GM12878 (cell line): ENCODE data around the gene N4BP2L1. TPM values are rescaled to one million over a fixed set of nuclear protein-coding genes. Genes with fewer than 3 reads are reported as not detected.

Experiments
- ATAC-seq: fragments of 200-7000 bp; cut with Tn5 transposase; 3 replicates; pipeline ENCODE4 v1.9.1; 2020; ENCODE audit warnings: mild to moderate bottlenecking, moderate library complexity
- BruUV-seq: library from RNA; stranded (reverse); fragments of 400-500 nt; replicated peaks from 2 replicates; lab custom pipeline; 2021; lab: Mats Ljungman, UMichigan
- CTCF ChIA-PET: fragments of 300-600 bp; sonication (Branson Sonifier 250); formaldehyde crosslinking; extraction: SDS; loops from one replicate; lab custom pipeline; 2021; ENCODE audit warnings: inconsistent platforms; lab: Yijun Ruan, JAX
- POLR2A ChIA-PET: fragments of 350-600 bp; formaldehyde crosslinking; extraction: SDS; loops from one replicate; lab custom pipeline; 2021; ENCODE audit warnings: inconsistent platforms; lab: Charles Lee
- RAD21 ChIA-PET: fragments of 300-600 bp; sonication (Branson Sonifier 250); formaldehyde crosslinking; loops from one replicate; lab custom pipeline; 2023; ENCODE audit warnings: antibody characterized with exemption; ENCODE audit not compliant: unreplicated experiment; lab: Charles Lee
- SMC1A ChIA-PET: fragments of 300-600 bp; sonication (Branson Sonifier 250); formaldehyde crosslinking; loops from one replicate; lab custom pipeline; 2023; ENCODE audit not compliant: unreplicated experiment, uncharacterized antibody; lab: Charles Lee
- DNase-seq: peaks from one replicate; pipeline ENCODE4 v3.0.0-alpha.2; 2011; ENCODE audit warnings: low read depth, low spot score
- FAIRE-seq: peaks from 3 replicates; lab custom pipeline; 2011; peaks lifted over from hg19 to GRCh38; lab: Jason Lieb, UNC
- H2AFZ ChIP-seq: 2 replicates; pipeline ENCODE4 v1.6.0; 2011; ENCODE audit warnings: low read depth, low read length, control low read depth; ENCODE audit not compliant: control insufficient read depth
- H3K27ac ChIP-seq: 2 replicates; pipeline ENCODE4 v1.5.1; 2011; ENCODE audit warnings: control low read depth; ENCODE audit not compliant: control insufficient read depth, insufficient read depth
- H3K27me3 ChIP-seq, 2 experiments: replicated peaks in 1 of 2; 2 replicates each; pipeline versions ENCODE4 v1.6.0 to v1.6.1; 2011; ENCODE audit warnings: low read length in 1 of 2; ENCODE audit not compliant: control insufficient read depth in 2 of 2, insufficient read depth in 2 of 2
- H3K36me3 ChIP-seq, 2 experiments: 2 replicates each; pipeline ENCODE4 v1.5.1; 2011; ENCODE audit warnings: low read length in 1 of 2; ENCODE audit not compliant: control insufficient read depth in 2 of 2, insufficient read depth in 2 of 2
- H3K4me1 ChIP-seq: 2 replicates; pipeline ENCODE4 v1.6.1; 2011; ENCODE audit warnings: mild to moderate bottlenecking, low read length, moderate library complexity, mixed read lengths; ENCODE audit not compliant: control insufficient read depth, insufficient read depth
- H3K4me2 ChIP-seq: 2 replicates; pipeline ENCODE4 v1.6.0; 2011; ENCODE audit warnings: control low read depth; ENCODE audit not compliant: control insufficient read depth, insufficient read depth
- H3K4me3 ChIP-seq: fragments of 200-600 bp; sonication (generic); 2 replicates; pipeline ENCODE4 v1.5.1; 2016
- H3K79me2 ChIP-seq: 2 replicates; pipeline ENCODE4 v1.6.0; 2011; ENCODE audit warnings: low read length; ENCODE audit not compliant: control insufficient read depth, insufficient read depth
- H3K9ac ChIP-seq: 2 replicates; pipeline ENCODE4 v1.8.0; 2011; ENCODE audit warnings: low read length, control low read depth, mixed read lengths; ENCODE audit not compliant: control insufficient read depth, insufficient read depth
- H3K9me3 ChIP-seq: replicated peaks from 3 replicates; pipeline ENCODE4 v1.5.1; 2011; ENCODE audit warnings: mild to moderate bottlenecking, low read length; ENCODE audit not compliant: control insufficient read depth, insufficient read depth
- H4K20me1 ChIP-seq: 2 replicates; pipeline ENCODE4 v1.6.0; 2011; ENCODE audit not compliant: control insufficient read depth, insufficient read depth
- CEBPB ChIP-seq, 2 experiments: fragments of 150-350 bp in 1 of 2; IDR thresholded peaks; 2 replicates each; pipeline ENCODE4 v1.6.1; 2012 to 2014; ENCODE audit warnings: low read depth in 2 of 2, low read length in 2 of 2, borderline replicate concordance in 1 of 2, inconsistent platforms in 1 of 2
- HDAC2 ChIP-seq: fragments of 200-600 bp; sonication (generic); IDR thresholded peaks from 2 replicates; pipeline ENCODE4 v1.6.1; 2017
- IKZF2 ChIP-seq, 2 experiments: fragments of 450-650 bp; IDR thresholded peaks; 2 replicates each; pipeline ENCODE4 v1.6.1; 2017; ENCODE audit warnings: mild to moderate bottlenecking in 2 of 2, moderate library complexity in 2 of 2
- MTA3 ChIP-seq: IDR thresholded peaks from 2 replicates; pipeline ENCODE4 v1.6.1; 2012; ENCODE audit warnings: low read length, inconsistent platforms, borderline replicate concordance
- MYB ChIP-seq: fragments of 150-350 bp; IDR thresholded peaks from 2 replicates; pipeline ENCODE4 v1.6.1; 2014; ENCODE audit warnings: mild to moderate bottlenecking, low read depth, low read length, borderline replicate concordance
- PML ChIP-seq: IDR thresholded peaks from 2 replicates; pipeline ENCODE4 v1.6.1; 2012; ENCODE audit warnings: low read length, inconsistent platforms
- RBBP5 ChIP-seq: fragments of 200-600 bp; sonication (generic); conservative IDR thresholded peaks from 2 replicates; pipeline ENCODE4 v1.6.1; 2016
- SREBF1 ChIP-seq: IDR thresholded peaks from 2 replicates; pipeline ENCODE4 v1.6.1; 2012; ENCODE audit warnings: mild to moderate bottlenecking, low read length
- TCF7 ChIP-seq: IDR thresholded peaks from 2 replicates; pipeline ENCODE4 v1.6.1; 2014; ENCODE audit warnings: antibody characterized with exemption, borderline replicate concordance
- YY1 ChIP-seq: IDR thresholded peaks from 2 replicates; pipeline ENCODE4 v1.6.1; 2011; ENCODE audit warnings: low read depth, mild to moderate bottlenecking, low read length
- WGBS: methylation state at CpG from one replicate; pipeline ENCODE4 v1.1.6; 2016; ENCODE audit warnings: low lambda C conversion rate; ENCODE audit not compliant: insufficient replicate concordance, insufficient coverage; ENCODE audit errors: missing lambda C conversion rate; 5-methylcytosine and 5-hydroxymethylcytosine counted together
- in situ Hi-C: fragments of 300-500 bp; cut with MboI; formaldehyde crosslinking; loops from 9 replicates; pipeline ENCODE4 v1.14.3; 2018; ENCODE audit warnings: mixed read lengths
- intact Hi-C: fragments of 100-400 bp; cut with micrococcal nuclease; formaldehyde crosslinking; loops from one replicate; pipeline ENCODE4 v1.14.2; 2022; ENCODE audit not compliant: unreplicated experiment
- polyA plus RNA-seq, 11 experiments: library from polyadenylated mRNA; depleted of rRNA in 4 of 11; unstranded in 6 of 11; stranded (reverse) in 5 of 11; fragments of >200 nt; fragmentation: Nextera tagmentation in 4 of 11; fragmentation: Illumina TruSeq in 1 of 11; extraction: Ambion mirVana in 4 of 11; extraction: Trizol in 1 of 11; gene quantifications; 1 replicate in 1 of 11; 2 replicates in 10 of 11; pipeline versions ENCODE4 v1.2.1 to v1.2.3, GENCODE V29; 2011 to 2016; ENCODE audit warnings: inconsistent platforms in 2 of 11, missing spikeins in 2 of 11, low read depth in 1 of 11
- total RNA-seq, 4 experiments: library from RNA; depleted of rRNA in 3 of 4; stranded (reverse); fragments of >200 nt in 3 of 4; fragmentation: Illumina TruSeq in 1 of 4; extraction: Trizol in 1 of 4; gene quantifications; 2 replicates each; pipeline versions ENCODE4 v1.2.1 to v1.2.3, GENCODE V29; 2013 to 2021
- TF ChIP-seq, protein P1 (sequence below): fragments of 150-350 bp; IDR thresholded peaks from 2 replicates; pipeline ENCODE4 v1.6.1; 2016; ENCODE audit warnings: low read depth, low read length
- TF ChIP-seq, protein P2 (sequence below): fragments of 450-650 bp; formaldehyde crosslinking; IDR thresholded peaks from 2 replicates; pipeline ENCODE4 v1.4.0; 2020; ENCODE audit warnings: mild to moderate bottlenecking, moderate library complexity

The N4BP2L1 gene
- total and polyA plus RNA-seq, 10 of the 15 experiments (the other 5 are each of a cell fraction or from before 2014, with no cell fraction given): 3.3 to 42.5 (median 16.2) TPM

DNA sequence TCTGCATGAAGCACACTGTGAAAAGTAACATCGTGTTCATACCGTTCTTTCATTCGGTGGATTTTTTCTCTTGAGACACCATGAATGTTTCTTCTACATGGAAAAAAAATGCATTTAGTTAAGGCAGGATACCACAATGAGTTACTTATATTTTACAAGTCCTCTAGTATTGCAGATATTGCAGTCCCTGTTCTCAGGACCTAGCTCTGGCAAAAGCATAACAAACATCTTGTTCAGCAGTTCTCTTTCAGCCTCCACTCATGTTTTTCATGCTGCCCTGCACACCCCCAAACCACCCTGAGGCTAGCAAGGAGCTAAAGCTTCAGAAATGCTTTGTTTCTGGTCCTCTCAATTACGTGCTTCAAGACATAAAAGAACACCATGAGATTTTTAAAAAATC, 24.8 kb downstream of the N4BP2L1 start:
- WGBS: 97% methylated on average over 4 of the region's 4 CpGs
- SMC1A ChIA-PET: interaction anchor here (1.1 kb wide), 1 partner anchor 10 kb away, joined by 4 read pairs; no protein-coding TSS in a partner anchor
- in situ Hi-C loops: no loop called here
- RAD21 ChIA-PET: no interaction called here
- H4K20me1 ChIP-seq: no peaks in the 10 kb centered on the region
- POLR2A ChIA-PET: interaction anchor here (0.9 kb wide), 1 partner anchor 12 kb away, joined by 3 read pairs; no protein-coding TSS in a partner anchor
- intact Hi-C loops: no loop called here
- no peaks in the 10 kb centered on the region for H3K27me3 ChIP-seq
- no peaks in the 10 kb centered on the region for H3K9me3 ChIP-seq
- TF ChIP-seq HDAC2: no peak
- TF ChIP-seq, protein P1, sequence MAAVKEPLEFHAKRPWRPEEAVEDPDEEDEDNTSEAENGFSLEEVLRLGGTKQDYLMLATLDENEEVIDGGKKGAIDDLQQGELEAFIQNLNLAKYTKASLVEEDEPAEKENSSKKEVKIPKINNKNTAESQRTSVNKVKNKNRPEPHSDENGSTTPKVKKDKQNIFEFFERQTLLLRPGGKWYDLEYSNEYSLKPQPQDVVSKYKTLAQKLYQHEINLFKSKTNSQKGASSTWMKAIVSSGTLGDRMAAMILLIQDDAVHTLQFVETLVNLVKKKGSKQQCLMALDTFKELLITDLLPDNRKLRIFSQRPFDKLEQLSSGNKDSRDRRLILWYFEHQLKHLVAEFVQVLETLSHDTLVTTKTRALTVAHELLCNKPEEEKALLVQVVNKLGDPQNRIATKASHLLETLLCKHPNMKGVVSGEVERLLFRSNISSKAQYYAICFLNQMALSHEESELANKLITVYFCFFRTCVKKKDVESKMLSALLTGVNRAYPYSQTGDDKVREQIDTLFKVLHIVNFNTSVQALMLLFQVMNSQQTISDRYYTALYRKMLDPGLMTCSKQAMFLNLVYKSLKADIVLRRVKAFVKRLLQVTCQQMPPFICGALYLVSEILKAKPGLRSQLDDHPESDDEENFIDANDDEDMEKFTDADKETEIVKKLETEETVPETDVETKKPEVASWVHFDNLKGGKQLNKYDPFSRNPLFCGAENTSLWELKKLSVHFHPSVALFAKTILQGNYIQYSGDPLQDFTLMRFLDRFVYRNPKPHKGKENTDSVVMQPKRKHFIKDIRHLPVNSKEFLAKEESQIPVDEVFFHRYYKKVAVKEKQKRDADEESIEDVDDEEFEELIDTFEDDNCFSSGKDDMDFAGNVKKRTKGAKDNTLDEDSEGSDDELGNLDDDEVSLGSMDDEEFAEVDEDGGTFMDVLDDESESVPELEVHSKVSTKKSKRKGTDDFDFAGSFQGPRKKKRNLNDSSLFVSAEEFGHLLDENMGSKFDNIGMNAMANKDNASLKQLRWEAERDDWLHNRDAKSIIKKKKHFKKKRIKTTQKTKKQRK: no peak
- TF ChIP-seq RBBP5: no peak
- TF ChIP-seq TCF7: no peak
- TF ChIP-seq MYB: no peak
- TF ChIP-seq, protein P2, sequence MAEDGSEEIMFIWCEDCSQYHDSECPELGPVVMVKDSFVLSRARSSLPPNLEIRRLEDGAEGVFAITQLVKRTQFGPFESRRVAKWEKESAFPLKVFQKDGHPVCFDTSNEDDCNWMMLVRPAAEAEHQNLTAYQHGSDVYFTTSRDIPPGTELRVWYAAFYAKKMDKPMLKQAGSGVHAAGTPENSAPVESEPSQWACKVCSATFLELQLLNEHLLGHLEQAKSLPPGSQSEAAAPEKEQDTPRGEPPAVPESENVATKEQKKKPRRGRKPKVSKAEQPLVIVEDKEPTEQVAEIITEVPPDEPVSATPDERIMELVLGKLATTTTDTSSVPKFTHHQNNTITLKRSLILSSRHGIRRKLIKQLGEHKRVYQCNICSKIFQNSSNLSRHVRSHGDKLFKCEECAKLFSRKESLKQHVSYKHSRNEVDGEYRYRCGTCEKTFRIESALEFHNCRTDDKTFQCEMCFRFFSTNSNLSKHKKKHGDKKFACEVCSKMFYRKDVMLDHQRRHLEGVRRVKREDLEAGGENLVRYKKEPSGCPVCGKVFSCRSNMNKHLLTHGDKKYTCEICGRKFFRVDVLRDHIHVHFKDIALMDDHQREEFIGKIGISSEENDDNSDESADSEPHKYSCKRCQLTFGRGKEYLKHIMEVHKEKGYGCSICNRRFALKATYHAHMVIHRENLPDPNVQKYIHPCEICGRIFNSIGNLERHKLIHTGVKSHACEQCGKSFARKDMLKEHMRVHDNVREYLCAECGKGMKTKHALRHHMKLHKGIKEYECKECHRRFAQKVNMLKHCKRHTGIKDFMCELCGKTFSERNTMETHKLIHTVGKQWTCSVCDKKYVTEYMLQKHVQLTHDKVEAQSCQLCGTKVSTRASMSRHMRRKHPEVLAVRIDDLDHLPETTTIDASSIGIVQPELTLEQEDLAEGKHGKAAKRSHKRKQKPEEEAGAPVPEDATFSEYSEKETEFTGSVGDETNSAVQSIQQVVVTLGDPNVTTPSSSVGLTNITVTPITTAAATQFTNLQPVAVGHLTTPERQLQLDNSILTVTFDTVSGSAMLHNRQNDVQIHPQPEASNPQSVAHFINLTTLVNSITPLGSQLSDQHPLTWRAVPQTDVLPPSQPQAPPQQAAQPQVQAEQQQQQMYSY (CRISPR knock-in tag): no peak
- no peak for TF ChIP-seq CEBPB (IDR thresholded peaks at IDR 0.05; ENCODE audit: borderline replicate concordance in 1 of 2, low read depth in 2 of 2, low read length in 2 of 2)
- TF ChIP-seq MTA3: no peak
- TF ChIP-seq YY1: no peak
- no peak for TF ChIP-seq IKZF2 (IDR thresholded peaks at IDR 0.05)
- no peak for TF ChIP-seq PML
- no peak for TF ChIP-seq SREBF1
- no peaks in the 10 kb centered on the region for H3K4me1 ChIP-seq
- H3K79me2 ChIP-seq: no peaks in the 10 kb centered on the region
- H3K27ac ChIP-seq: no peak overlapping the region
- no peak for FAIRE-seq
- no peak overlapping the region for H3K4me2 ChIP-seq
- peaks cover 0 to 18% of the 10 kb centered on the region in 2 experiments; a peak in 3 of 4 replicates for H3K36me3 ChIP-seq
- DNase-seq: no peak
- no peak overlapping the region for H3K4me3 ChIP-seq
- CTCF ChIA-PET: interaction anchor here (1.2 kb wide), 1 partner anchor 10 kb away, joined by 3 read pairs; no protein-coding TSS in a partner anchor
- no peak for ATAC-seq
- no TSS peak for BruUV-seq
- H2AFZ ChIP-seq: no peak overlapping the region
- no peak overlapping the region for H3K9ac ChIP-seq
